HG02870 (cell line): Measurements from ENCODE around the gene COL5A1.

ENCODE experiments used
- ATAC-seq: cut with Tn5 transposase; IDR thresholded peaks from one replicate; pipeline ENCODE4 v1.9.1; 2021; ENCODE audit warnings: mild to moderate bottlenecking, moderate library complexity; ENCODE audit not compliant: unreplicated experiment

Gene COL5A1

GRCh38 chr9:134828892-134829291 lies 187.3 kb downstream of the COL5A1 start:
- no peak for ATAC-seq

GRCh38 chr9:134829356-134829937 lies 187.8 kb downstream of the COL5A1 start:
- no peak for ATAC-seq

GRCh38 chr9:134830126-134830525 lies 188.5 kb downstream of the COL5A1 start:
- no peak for ATAC-seq

GRCh38 chr9:134830926-134831720 lies 189.5 kb downstream of the COL5A1 start:
- ATAC-seq, result no peak

GRCh38 chr9:134832471-134832870 lies 190.9 kb downstream of the COL5A1 start:
- no peak for ATAC-seq

- no peak for ATAC-seq
Observed at GRCh38 chr9:134833294-134833880, 191.8 kb downstream of the COL5A1 start.

GRCh38 chr9:134834217-134834956 lies 192.8 kb downstream of the COL5A1 start:
- no peak for ATAC-seq

- no peak for ATAC-seq
Observed at GRCh38 chr9:134834957-134835419, 193.4 kb downstream of the COL5A1 start.

GRCh38 chr9:134835448-134835847 lies 193.8 kb downstream of the COL5A1 start:
- ATAC-seq, result no peak

- no peak for ATAC-seq
Observed at GRCh38 chr9:134835987-134836386, 194.4 kb downstream of the COL5A1 start.

- ATAC-seq, result no peak
Observed at GRCh38 chr9:134836406-134836970, 194.9 kb downstream of the COL5A1 start.

GRCh38 chr9:134837529-134837928 lies 195.9 kb downstream of the COL5A1 start:
- ATAC-seq, result no peak

GRCh38 chr9:134838651-134839454 lies 197.2 kb downstream of the COL5A1 start:
- no peak for ATAC-seq

- ATAC-seq, result no peak
Observed at GRCh38 chr9:134839455-134840125, 198.0 kb downstream of the COL5A1 start.

- no peak for ATAC-seq
Observed at GRCh38 chr9:134840511-134840910, 198.9 kb downstream of the COL5A1 start.

GRCh38 chr9:134841180-134841904 lies 199.7 kb downstream of the COL5A1 start:
- no peak for ATAC-seq

- ATAC-seq, result no peak
Observed at GRCh38 chr9:134842321-134842720, 200.7 kb downstream of the COL5A1 start.

- ATAC-seq, result no peak
Observed at GRCh38 chr9:134843740-134844139, 202.1 kb downstream of the COL5A1 start.

GRCh38 chr9:134844821-134845220 lies 203.2 kb downstream of the COL5A1 start:
- no peak for ATAC-seq
